NB4 (cell line): ENCODE results near the gene CPXM2.

Source experiments
- DNase-seq: peaks from one replicate; pipeline ENCODE4 v3.0.0; 2010; ENCODE audit warnings: low read depth
- H3K4me3 ChIP-seq: one replicate; pipeline ENCODE4 v1.5.1; 2011; ENCODE audit warnings: mild to moderate bottlenecking, low read depth, low read length, moderate library complexity
- CTCF ChIP-seq: IDR thresholded peaks from one replicate; pipeline ENCODE4 v1.5.1; 2012; ENCODE audit warnings: low read depth, low read length
- MAX ChIP-seq: IDR thresholded peaks from 2 replicates; pipeline ENCODE4 v1.6.1; 2011; ENCODE audit warnings: low read depth, low read length
- MYC ChIP-seq: IDR thresholded peaks from 2 replicates; pipeline ENCODE4 v1.6.1; 2011; ENCODE audit warnings: low read depth, low read length
- POLR2A ChIP-seq: IDR thresholded peaks from 2 replicates; pipeline ENCODE4 v1.6.1; 2011; ENCODE audit warnings: mild to moderate bottlenecking; ENCODE audit not compliant: insufficient read length; ENCODE audit errors: extremely low read depth

Gene CPXM2

GRCh38 chr10:123842692-123843385, 48.8 kb downstream of the CPXM2 start:
- no peak overlapping the region for H3K4me3 ChIP-seq
- TF ChIP-seq MAX: no peak
- TF ChIP-seq POLR2A: no peak
- no peak for TF ChIP-seq CTCF
- TF ChIP-seq MYC: no peak
- no peak for DNase-seq

- DNase-seq: no peak
- no peak for TF ChIP-seq POLR2A
- no peak for TF ChIP-seq MAX
- no peak for TF ChIP-seq MYC
- no peak for TF ChIP-seq CTCF
- H3K4me3 ChIP-seq: no peak overlapping the region
These were observed 50.0 kb downstream of the CPXM2 start for GRCh38 chr10:123841560-123841959.

GRCh38 chr10:123841115-123841514, 50.5 kb downstream of the CPXM2 start:
- DNase-seq: no peak
- no peak overlapping the region for H3K4me3 ChIP-seq
- no peak for TF ChIP-seq POLR2A
- no peak for TF ChIP-seq CTCF
- TF ChIP-seq MAX: no peak
- TF ChIP-seq MYC: no peak

GRCh38 chr10:123840714-123841113, 50.9 kb downstream of the CPXM2 start:
- no peak for DNase-seq
- TF ChIP-seq MYC (no peak), POLR2A (no peak), CTCF (no peak), MAX (no peak)
- H3K4me3 ChIP-seq: no peak overlapping the region

- TF ChIP-seq POLR2A (no peak), MYC (no peak), CTCF (no peak), MAX (no peak)
- no peak overlapping the region for H3K4me3 ChIP-seq
- no peak for DNase-seq
These were observed 52.9 kb downstream of the CPXM2 start for GRCh38 chr10:123838596-123839310.
